ENCODE results near the gene PHAX. TPM values are rescaled to one million over a fixed set of nuclear protein-coding genes. Genes with fewer than 3 reads are reported as not detected.

PHAX gene
- total and polyA plus RNA-seq, 10 of the 15 experiments (the other 5 are each of a cell fraction or from before 2014, with no cell fraction given), result 28.2 to 88.7 (median 60.3) TPM

DNA sequence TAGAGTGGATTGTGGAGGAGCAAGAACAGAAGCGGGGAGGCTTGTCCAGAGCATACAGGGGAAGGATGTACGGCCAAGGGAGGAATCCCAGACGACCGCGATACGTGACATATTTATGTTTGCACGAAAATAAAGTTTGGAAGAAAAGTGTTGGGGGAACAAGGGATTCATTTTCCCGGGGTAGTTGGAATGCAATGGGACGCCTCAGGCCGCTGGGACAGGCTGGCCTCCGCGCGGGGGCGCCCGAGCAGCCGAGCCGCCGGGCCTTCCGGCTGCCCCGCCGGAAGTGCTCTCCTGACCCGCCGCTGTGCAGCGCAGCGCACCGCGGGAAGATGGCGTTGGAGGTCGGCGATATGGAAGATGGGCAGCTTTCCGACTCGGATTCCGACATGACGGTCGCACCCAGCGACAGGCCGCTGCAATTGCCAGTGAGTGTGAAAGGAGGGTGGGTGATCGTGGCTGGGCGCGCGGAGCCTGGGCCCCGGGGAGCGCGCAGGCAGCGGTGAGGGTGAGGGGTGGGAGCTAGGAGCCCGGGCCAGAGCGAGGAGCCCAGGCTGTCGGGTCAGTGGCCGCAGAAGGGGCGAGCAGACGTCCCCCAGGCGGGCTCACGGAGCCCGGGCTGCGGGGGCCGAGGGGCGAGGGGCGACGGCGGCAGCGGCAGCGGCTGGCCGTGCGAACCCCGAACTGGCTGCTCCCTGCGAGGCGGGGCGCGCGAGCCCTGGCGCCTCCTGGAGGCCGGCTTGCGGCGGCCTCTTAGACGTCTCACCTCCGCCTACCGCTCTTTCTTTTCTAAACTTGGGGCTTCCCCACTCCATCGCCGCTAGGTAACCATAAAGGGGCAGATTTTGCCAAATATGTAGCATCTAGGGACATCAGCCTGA, at the start of gene PHAX (continued):
- TF ChIP-seq NRF1 (conservative IDR thresholded peaks at IDR 0.05; ENCODE audit: low read depth, low read length) (no peak), KLF5 (IDR thresholded peaks at IDR 0.05; ENCODE audit: partially characterized antibody) (no peak), FOXK2 (IDR thresholded peaks at IDR 0.05) (no peak), SMARCA5 (IDR thresholded peaks at IDR 0.05) (peak; percentile 86), POLR2A (IDR thresholded peaks at IDR 0.05; ENCODE audit: low read depth, low read length) (peak; percentile 94), IKZF2 (IDR thresholded peaks at IDR 0.05) (peak; percentile 79 to 84), CREM (IDR thresholded peaks at IDR 0.05; ENCODE audit: low read depth) (no peak), ZNF207 (IDR thresholded peaks at IDR 0.05; ENCODE audit: borderline replicate concordance) (no peak; the same call in 1 of the 2 replicates), BCL11A (IDR thresholded peaks at IDR 0.05; ENCODE audit: low read depth, low read length) (no peak), NR2C2 (IDR thresholded peaks at IDR 0.05; ENCODE audit: borderline replicate concordance, control insufficient read depth, insufficient read length, low read depth) (peak; percentile 27), ZZZ3 (IDR thresholded peaks at IDR 0.05; ENCODE audit: control insufficient read depth, insufficient read length, low read depth) (no peak), SREBF2 (IDR thresholded peaks at IDR 0.05; ENCODE audit: low read length) (no peak), ESRRA (IDR thresholded peaks at IDR 0.05; ENCODE audit: low read length) (0 out of 2 replicates have a peak, but pooled peaks have one; percentile 20)
- TF ChIP-seq, protein P1, sequence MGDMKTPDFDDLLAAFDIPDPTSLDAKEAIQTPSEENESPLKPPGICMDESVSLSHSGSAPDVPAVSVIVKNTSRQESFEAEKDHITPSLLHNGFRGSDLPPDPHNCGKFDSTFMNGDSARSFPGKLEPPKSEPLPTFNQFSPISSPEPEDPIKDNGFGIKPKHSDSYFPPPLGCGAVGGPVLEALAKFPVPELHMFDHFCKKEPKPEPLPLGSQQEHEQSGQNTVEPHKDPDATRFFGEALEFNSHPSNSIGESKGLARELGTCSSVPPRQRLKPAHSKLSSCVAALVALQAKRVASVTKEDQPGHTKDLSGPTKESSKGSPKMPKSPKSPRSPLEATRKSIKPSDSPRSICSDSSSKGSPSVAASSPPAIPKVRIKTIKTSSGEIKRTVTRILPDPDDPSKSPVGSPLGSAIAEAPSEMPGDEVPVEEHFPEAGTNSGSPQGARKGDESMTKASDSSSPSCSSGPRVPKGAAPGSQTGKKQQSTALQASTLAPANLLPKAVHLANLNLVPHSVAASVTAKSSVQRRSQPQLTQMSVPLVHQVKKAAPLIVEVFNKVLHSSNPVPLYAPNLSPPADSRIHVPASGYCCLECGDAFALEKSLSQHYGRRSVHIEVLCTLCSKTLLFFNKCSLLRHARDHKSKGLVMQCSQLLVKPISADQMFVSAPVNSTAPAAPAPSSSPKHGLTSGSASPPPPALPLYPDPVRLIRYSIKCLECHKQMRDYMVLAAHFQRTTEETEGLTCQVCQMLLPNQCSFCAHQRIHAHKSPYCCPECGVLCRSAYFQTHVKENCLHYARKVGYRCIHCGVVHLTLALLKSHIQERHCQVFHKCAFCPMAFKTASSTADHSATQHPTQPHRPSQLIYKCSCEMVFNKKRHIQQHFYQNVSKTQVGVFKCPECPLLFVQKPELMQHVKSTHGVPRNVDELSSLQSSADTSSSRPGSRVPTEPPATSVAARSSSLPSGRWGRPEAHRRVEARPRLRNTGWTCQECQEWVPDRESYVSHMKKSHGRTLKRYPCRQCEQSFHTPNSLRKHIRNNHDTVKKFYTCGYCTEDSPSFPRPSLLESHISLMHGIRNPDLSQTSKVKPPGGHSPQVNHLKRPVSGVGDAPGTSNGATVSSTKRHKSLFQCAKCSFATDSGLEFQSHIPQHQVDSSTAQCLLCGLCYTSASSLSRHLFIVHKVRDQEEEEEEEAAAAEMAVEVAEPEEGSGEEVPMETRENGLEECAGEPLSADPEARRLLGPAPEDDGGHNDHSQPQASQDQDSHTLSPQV (IDR thresholded peaks at IDR 0.05), result peak; percentile 77

Measured in GM12878 (cell line).